NCI-H82 (cell line): Measurements from ENCODE around the gene RAB11A.

ENCODE experiments used
- DNase-seq: peaks from one replicate; lab custom pipeline; 2025; lab: John Stamatoyannopoulos, UW

RAB11A gene

DNA sequence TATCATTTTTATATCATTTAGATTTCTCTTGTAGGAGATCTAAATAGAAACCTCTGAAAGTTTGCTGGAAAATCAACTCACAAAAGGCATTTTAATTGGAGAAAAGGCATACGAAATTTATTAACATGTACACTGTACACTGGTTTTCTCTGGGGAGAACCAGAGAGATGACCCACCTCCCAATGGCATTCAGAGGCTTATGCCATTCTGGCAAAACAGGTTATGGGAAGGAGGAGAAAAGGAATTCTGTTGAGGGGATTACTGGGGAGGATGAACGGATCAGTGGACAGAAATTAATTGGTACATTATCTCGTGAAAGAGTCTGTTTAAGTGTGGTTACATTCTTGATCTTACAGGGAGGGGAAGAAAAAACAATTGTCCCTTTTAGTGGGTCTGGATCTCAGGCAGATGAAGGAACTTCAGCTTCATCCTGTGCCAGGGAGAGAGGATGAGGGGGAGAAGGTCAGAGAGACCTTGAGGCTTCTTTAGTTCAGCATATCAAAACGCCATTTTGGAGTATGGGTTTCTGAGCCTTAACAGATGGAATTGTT, 16.5 kb downstream of the RAB11A start:
- DNase-seq, result peak; percentile 72

GRCh38 chr15:65887565-65887964, 18.3 kb downstream of the RAB11A start:
- no peak for DNase-seq

DNA sequence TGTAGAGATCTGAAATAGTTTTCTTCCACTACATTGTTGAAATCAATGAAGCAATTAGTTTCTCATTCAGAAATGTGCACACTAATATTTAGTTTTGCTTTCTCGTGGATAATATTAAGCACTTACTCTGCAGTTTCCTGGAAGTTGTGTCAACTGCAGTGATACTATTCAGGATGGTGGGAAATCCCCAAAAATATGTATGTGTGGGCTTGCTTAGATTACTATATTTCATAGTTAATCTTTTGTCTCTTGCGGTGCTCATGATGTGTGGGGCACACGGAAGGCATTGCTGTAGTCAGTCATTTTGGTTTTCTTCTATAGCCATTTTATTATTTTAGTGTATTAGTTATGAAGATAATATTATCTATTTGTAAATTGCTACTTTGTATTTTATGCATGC, 19.7 kb downstream of the RAB11A start:
- no peak for DNase-seq

- DNase-seq, result no peak
Observed at GRCh38 chr15:65893060-65893459, 23.8 kb downstream of the RAB11A start.

DNA sequence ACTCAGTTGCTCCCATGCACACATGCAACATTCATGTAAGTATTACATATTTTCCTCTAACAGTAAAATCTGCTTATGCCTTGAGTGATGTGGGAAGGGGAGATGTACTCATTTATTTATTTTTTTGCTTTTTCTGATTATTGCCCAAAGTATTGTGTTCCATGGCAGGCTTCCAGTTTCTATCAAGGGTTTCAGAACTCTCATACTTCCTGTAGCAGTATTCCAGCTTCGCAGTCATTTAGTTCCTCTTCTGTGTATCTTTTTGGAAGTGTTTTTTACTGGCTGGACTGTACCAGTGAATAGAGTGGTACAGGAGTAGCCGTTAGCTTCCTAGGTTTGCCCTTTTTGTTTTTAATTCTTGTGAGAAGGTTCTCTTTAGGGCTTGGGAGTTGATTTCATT, 26.9 kb downstream of the RAB11A start:
- DNase-seq, result no peak

- no peak for DNase-seq
Observed at GRCh38 chr15:65900488-65900887, 31.2 kb downstream of the RAB11A start.

- no peak for DNase-seq
Observed at GRCh38 chr15:65901336-65901735, 32.0 kb downstream of the RAB11A start.

- no peak for DNase-seq
Observed at GRCh38 chr15:65901836-65902235, 32.5 kb downstream of the RAB11A start.

DNA sequence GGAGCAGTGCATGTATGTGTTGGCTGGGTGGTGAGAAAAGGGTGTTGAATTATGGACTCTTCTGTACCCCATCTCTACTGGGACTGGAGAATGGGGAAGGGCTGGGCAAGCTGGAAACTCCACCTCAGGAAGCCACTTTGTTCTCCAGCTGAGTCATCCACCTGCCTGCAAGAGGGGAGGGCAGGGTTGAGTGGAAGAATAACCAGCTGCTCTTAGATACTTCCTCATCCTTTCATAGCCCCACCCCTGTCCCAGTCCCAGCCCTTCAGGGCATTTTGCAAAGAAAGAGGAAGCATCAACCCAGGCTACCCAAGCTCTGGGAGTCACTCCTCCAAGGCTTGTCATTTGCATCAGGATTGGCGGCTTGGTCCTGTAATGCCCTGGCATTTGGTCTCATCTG, 33.1 kb downstream of the RAB11A start:
- no peak for DNase-seq

- no peak for DNase-seq
Observed at GRCh38 chr15:65903296-65904073, 34.2 kb downstream of the RAB11A start.

DNA sequence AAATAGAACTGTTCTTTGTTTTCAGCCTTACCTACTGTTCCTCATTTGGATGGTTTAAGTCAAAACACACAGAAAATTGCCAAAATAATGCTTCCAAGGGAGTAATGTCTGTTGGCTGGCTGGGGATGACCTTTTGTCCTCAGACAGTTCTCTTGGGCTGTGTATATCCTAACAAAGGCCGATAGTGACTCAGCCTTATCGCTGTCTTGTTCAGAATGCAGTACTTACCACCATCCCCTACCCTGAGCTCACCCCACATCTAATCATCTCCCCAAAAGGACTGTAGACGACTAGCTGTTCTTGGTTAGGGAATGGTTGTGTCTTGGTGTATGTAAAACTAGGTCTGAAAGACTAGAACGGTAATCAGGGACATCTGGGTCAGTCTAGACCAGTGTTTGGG, 35.0 kb downstream of the RAB11A start:
- no peak for DNase-seq

DNA sequence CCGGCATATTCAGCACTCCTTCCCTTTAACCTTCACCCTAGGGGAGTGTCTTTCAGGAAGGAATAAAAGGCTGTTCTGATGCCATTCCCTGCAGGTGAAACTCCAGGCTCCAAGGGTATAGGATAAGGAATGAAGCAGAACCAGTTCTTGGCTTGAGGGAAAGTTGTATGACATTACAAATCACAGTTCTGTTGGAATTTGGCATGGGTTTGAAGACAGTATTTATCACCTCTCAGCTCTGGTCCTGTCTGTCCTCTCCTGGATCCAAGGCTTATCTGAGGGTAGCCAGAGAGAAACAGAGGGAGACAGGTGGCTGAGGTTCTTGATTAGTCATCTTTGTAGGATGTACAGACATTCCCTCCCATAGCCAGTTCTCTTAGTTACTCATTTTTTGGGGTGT, 37.1 kb downstream of the RAB11A start:
- no peak for DNase-seq

GRCh38 chr15:65907661-65908060, 38.4 kb downstream of the RAB11A start:
- no peak for DNase-seq

GRCh38 chr15:65908876-65909275, 39.6 kb downstream of the RAB11A start:
- no peak for DNase-seq

GRCh38 chr15:65909831-65910230, 40.5 kb downstream of the RAB11A start:
- peak; percentile 51 for DNase-seq

- DNase-seq, result no peak
Observed at GRCh38 chr15:65910341-65910740, 41.0 kb downstream of the RAB11A start.

DNA sequence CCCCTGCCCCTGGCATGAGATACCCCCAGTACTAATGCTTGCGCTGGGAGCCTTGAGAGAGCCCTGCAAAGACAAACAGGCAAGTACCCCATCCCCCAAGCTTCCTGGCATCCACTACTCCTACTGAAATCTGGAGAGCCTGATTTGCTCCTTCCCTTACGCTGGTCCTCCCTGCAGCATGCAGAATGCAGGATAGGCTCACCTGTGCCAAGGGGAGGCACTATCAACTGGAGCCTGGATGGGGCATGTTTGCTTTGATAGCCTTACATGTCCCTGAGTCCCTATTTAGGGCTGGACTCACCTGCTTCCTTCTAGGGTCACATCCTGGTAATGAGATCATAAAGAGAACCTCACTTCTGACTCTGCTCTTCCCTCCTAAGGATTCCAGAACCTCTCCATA, 42.9 kb downstream of the RAB11A start:
- no peak for DNase-seq

DNA sequence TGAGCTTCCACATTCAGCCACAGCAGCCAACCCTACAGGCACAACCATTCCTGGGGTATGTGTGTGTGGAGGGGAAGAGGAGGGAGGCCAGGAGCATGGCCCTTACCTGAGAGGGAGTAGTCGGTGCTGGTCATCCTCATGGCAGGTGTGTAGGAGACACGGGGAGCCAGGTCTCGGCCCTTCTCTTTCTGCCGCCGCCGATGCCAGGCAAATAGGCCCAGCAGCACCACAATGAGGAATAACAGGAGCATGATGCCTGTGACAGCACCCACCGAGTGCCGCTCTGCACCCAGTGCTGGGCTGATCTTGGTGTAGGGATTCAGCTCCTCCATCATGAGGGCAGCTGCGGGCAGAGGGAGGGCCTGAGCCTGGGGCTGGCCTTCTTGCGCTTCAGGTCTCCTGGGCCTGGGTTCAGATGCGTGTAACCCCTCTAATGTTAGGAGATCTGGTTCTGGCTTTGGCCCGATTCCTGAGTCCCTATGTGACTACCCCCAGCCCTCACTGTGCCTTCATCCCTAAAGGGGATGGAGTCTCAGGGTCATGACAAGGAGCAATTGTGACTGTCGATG, 44.4 kb downstream of the RAB11A start:
- DNase-seq, result no peak

DNA sequence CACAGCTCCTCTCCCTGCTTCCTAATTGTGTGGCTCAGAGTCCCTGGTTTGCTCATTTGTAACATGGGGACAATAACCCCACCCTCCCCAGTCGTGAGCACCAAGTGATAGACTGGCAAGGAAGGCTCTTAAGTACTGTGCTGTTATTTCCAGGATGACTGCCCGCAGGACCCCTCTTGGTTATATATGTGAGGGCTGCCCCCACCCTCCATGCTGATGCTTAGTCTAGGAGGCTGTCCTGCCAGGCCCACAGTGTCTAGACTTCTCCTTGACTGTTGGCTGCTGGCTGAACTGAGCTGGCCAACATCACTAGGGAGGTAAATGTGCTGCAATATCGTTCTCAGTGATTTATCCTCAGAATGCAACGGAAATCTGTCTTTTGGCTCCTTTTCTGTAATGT, 45.1 kb downstream of the RAB11A start:
- no peak for DNase-seq

GRCh38 chr15:65914981-65915925, 46.0 kb downstream of the RAB11A start:
- DNase-seq, result no peak

DNA sequence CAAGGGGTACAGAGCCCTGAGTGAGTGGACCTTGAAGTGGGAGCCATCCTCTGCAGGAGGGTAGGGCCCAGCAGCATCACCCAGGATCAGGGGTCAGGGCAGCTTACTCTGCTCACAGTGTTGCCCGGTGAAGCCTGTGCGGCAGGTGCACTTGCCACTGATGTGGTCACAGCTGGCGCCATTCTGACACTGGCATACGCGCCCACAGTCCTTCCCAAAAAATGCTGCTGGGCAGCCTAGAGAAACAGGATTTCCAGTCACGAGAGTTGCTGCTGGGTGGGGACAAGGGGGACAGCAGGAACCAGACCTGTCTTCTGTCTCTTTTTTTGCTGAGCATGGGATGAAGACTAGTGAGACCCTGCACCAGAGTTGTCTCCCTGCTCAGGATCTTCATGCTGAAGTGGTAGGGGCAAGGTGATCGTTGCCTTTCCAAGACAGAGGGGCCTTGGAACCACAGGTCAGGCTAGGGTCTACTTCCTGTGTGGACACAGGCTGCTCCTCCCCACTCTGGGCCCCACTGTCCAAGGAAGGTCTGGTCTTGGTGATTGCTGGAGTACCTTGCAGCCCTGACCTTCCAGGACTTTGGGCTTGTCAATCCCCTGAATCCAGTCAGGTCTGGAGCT, 46.9 kb downstream of the RAB11A start:
- DNase-seq, result no peak
